HG02571 (cell line): ENCODE measurements around the gene CLDN22.

Experiments
- ATAC-seq: cut with Tn5 transposase; IDR thresholded peaks from one replicate; pipeline ENCODE4 v1.9.1; 2021; ENCODE audit warnings: mild to moderate bottlenecking, moderate library complexity; ENCODE audit not compliant: unreplicated experiment

Gene CLDN22

DNA sequence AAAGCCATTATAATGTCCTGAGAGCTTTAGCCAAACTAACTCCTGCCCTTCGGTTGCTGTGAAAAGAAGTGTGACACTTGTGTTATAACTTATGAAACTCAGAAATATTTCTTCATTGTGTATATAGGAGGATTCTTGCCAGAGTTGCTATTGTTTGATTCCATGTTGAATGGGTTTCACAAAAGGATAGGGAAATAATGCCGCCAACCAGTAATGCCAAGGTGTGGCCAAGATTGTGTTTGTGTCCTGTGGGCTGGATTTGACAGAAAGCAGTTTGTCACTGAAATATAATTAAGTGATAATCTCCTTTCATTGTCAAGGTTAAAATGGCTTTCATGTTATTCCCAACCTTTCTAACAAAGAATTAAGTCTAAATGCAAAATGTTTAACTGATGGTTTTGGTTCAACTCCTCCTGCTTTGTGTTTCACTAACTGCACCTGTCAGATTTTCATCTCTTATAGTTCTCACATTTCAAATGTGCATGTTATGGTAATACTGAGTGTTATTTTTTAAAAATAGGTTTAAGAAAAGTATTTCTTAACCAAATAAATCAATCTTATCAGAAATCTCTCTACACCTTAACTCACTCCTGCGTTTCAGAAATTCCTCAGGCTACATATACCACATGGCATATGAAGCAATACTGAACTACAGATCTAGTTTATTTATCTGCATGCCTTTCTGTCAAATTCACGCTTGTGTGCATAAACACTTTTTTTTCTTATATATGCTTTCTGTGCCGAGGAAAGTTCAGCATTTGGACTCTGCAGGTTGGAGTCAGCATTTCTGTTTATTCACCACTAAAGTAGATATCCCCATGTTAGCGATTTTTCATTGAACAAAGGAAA is at the start of gene CLDN22:
Gene CLDN22, minus strand, starts transcription at position 66 of the 849 bp plus-strand sequence. Its CDS starts 58 bp downstream, at position 8.
- no peak for ATAC-seq

DNA sequence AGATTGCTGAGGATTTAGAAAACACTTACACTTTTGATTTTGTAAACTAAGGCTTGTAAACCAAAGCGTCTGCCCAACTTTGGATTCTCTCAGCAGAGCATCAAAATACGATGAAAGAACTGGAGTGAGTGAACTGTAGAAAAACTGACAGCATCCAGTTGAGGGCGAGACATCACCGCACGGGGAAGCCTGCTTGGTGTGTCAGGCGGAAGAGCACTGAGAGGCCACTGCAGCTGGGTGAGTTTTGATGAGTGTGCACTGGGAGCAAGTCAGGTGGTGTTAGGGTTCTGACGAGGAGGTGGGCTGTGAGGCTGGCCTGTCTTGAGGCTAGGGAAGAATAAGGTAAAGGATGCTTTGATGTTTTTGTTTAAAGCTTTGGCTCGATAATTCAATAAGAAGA is 49.0 kb upstream of the CLDN22 start:
- no peak for ATAC-seq

DNA sequence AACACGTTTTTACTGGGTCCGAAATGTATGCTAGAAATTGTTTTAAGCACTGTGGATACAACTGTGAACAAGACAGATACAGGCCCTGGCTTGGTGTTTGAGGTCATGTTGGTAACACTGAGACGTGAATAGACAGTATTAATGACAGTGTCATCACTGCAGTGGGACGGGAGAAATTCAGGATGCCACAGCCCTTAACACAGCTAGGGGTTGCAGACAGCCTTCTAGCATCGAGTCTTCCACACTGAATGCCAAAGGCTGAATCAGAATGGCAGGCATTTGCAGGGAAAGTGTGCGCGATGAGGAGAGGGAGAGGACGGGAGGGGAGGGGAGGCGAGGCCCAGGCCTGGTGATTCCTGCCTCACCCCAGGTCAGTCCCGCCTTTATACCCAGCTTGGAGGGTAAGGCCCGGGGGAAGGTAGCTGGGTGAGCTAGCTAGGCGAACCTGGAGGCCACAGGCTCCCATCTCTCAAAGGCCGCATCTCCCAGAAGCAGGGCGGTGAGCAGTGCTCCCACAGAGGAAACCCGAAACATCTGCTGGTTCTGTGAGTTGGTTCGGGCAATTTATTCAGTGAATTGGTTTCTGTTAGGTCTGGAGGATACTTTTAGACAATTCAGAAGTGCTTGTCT is 46.2 kb upstream of the CLDN22 start:
- ATAC-seq: no peak

DNA sequence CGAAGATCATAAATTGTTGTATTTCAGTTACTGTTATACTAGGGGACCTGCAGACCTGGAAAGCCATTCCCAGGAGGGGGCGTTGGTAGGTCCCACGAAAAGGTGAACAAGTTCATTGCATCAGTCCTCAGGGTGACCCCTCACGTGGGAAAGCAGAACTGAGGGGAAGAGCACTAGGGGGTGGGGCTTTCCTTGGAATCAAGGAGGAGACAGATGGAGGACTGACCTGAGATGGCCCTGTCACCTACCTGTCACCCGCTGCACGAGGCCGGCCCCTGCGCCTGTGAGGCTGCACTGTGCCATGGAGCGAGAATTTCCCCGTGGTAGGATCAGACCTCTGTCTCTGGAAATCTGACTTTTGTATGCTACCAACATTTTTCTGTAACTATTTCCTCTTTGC is 43.9 kb upstream of the CLDN22 start:
- ATAC-seq: no peak

DNA sequence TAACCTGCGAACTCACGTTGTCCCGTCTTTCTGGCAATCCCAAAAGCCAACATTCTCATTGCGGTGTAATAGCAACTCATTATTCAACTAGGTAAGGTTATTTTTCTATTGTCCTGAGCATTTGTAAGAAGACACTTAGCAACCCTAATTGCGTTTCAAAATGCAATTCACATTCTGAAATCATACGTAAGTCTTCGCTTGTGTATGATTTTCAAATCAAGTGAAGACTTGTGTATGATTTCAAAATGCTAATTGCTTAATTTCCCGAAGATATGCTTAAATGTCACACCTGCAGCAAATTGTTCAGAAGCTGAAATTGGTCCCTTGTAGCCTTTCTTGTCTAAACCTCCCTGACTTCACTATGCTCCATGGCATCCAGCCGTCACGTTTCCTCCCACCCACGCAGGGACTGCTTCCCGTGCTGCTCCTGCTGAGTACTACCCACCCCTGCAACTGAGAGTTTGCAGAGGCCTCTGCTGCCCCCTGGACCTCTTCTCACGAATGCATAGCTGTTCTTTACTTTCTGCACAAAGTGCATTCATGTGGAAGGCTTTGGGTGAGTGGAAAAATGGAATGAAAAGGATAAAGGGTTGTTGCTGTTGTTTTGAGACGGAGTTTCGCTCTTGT is 43.0 kb upstream of the CLDN22 start:
- no peak for ATAC-seq

DNA sequence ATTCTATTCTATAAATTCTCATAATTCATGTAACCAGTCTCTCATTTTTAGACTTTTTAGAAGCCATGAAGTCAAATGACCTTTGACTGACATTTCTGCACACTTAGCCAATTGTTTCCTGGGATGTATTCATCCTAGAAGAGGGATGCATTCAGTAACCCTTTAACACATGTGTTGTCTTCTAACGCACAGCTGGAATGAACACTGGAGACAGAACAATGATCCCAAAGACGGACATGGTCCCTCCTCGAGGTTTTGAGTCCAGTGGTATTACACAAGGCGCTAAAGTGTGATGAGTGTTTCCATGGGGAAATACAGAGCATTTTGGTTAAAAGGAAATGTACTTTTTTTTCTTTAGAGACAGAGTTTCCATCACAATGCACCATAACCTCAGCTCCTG is 42.0 kb upstream of the CLDN22 start:
- no peak for ATAC-seq

DNA sequence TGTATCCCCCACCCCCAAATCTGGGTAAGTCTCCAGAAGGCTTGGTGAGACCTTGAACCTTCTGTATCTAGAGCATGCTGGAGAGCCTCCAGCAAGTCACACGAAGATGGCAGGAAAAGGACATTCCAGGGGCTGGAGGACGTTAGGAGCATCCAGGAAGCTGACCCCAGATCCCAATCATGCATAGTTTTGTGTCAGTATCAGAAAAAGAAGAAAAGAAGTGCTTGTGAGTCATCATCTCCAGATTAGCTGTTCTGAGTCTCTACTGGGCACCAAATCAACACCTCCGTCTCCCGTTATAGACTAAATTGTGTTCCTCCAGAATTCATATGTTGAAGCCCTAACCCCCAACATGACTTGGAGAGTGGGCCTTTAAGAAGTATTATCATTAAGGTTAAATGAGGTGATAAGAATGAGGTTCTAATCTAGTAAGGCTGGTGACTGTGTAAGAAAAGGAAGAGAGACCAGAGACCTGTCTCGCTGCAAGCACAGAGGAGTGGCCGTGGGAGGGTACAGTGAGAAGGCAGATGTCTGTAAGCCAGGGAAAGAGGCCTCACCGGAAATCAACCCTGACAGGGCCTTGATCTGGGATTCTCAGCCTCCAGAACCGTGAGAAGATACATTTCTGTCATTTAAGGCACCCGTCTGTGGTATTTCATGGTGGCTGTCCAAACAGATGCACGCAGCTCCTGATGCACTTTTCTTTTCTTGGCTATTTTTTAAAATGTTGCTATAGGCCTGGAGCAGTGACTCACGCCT is 40.3 kb upstream of the CLDN22 start:
- ATAC-seq: no peak

DNA sequence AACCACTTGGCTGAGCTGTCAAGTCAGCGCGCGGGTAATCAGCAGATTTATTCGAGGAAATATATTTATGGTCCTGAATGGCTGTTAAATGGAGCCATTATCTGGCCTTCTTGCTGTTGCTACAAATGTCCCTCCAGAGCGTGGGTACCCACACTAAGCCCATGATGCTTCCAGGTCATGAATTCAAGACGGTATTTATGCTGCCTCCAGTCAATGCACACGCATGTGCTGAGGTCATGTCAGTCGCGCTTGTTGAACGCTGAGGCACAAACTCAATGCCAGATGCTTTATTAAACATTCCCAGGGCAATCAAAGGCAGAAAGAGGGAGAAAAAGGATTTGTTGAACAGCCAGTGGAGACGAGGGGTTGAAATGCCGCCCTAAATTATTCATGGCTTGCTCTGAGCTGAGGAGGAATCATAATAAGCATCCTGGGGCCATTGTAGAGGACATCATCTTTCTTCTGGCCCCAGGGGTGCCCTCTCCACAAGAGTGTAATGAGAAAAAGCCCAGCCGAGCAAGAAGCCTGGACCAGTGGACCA is 38.2 kb upstream of the CLDN22 start:
- ATAC-seq: no peak

DNA sequence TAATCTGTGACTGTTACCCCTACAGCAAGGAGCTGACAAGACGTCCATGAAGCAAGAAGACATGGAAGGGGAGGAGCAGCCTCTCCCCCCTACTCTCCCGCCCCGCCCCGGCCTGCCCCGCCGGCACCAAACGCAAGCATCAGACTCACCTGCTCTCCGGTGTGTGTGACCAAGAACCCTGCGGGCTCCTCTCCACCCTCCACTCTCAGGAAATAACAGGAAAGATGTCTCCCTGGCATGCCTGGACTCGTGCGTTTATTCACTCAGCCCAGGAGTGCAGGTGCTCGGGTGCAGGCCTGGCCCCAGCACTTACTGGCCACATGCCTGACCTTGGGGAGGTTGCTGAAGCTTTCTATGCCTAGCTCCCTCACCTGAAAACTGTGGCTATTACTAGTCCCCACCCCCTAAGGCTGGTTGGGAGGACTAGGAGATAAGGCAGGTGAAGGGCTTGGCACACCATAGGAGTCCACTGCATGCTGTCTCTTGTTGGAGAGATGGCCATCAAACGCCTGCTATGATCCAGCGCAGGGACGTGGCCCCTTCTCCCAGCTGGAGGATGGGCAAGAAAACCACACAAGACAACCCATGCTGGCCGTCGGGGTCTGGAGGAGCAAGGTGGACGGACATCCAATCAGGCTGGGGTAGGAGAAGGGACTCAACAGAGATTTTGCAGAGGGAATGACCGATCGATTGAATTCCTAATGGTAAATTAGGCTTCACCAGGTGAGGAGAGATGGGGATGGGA is 37.0 kb upstream of the CLDN22 start:
- no peak for ATAC-seq

DNA sequence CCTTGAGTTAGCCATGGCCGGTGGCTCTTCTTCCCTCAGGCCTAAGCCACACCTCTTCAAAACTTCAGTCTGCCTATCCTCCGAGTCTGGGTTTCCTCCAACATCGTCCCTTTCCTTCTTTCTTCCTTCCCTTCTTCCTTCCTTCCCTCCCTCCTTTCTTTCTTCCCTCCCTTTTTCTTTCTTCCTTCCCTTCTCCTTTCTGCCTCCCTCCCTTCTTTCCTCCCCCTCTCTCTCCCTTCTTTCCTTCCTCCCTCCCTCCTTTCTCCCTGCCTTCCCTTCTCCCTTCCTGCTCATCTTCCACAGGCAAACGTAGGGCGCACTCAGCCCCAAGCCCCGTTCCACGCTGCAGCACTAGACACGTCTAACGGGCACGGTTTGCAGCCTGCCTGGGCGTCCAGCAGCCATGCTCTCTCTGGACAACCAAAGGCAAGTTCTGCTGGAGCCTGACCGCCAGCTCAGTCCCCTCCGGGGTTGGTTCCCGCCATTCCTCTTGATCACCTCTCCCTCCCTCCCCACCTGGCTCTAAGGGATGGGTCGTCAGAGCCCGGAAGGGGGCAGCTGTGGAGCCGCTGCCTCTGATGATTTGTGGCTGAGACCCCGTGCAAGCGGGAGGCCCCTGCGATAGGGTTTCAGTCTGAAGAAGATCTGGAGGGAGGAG is 36.2 kb upstream of the CLDN22 start:
- no peak for ATAC-seq

DNA sequence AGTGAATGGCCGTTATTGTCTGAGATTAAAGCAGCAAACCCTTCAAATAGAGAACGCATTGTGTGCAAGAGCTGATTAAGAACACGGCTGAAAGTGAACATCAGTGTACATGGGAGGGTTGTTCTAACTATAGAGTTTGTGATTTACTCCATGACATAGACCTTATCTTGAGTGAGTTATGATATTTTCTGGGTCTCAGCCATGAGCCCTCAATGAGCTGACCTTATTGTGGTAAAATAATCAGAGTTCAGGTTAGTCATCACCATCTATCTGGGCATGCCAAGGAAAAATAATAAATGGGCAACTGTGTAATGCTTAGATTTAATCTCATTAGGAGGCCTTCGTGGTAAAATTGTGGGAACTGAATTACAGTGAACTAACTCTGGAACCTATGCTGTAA is 35.3 kb upstream of the CLDN22 start:
- no peak for ATAC-seq

DNA sequence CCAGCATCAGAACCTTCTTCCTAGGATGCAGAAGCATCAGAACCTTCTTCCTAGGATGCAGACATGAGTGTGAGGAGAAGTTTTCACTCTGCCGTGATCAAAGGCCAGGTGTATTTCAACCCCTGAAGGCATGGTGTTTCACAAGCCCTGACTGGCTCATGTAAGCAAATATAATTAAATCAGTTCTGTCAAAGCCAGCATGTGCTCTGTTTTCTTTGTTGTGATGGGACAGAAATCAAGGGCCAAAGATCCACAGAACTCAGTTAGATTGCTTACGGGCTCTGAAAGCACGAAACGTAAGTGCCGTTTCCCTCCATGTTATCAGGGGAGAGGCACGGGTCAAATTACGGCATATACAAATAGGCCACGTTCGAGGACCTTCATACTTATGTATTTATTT is 34.1 kb upstream of the CLDN22 start:
- no peak for ATAC-seq

DNA sequence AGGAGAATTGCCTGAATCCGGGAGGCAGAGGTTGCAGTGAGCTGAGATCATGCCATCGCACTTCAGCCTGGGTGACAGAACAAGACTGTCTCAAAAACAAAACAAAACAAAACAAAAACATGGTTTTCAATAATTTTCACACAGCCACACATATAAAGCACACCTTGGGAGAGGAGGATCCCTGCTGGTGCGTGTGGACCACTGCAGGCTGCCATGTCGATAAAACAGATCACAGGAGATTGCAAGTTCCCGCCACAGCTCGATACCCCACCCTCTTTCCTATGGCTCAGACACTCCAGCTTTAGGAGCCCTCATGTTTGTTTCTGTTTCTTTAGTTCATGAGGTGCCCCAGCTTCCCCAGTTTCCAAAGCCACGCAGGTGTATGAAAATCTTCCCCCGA is 33.5 kb upstream of the CLDN22 start:
- no peak for ATAC-seq

DNA sequence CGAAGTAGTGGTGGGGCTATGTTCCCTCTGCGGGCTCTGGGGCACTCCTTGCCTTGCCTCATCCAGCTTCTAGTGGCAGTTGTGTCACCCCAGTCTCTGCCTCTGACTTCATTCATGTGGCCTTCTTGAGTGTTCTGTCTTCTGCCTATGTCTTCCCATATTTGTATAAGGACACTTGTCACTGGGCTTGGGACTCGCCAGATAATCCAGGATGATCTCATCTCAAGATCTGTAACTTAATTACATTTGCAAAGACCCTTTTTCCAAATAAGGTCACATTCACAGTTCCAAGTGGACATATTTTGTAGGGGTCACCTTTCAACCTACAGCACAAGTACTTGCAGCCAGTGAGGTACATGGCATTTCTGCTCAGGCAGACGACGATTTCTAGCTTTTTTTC is 32.5 kb upstream of the CLDN22 start:
- no peak for ATAC-seq

DNA sequence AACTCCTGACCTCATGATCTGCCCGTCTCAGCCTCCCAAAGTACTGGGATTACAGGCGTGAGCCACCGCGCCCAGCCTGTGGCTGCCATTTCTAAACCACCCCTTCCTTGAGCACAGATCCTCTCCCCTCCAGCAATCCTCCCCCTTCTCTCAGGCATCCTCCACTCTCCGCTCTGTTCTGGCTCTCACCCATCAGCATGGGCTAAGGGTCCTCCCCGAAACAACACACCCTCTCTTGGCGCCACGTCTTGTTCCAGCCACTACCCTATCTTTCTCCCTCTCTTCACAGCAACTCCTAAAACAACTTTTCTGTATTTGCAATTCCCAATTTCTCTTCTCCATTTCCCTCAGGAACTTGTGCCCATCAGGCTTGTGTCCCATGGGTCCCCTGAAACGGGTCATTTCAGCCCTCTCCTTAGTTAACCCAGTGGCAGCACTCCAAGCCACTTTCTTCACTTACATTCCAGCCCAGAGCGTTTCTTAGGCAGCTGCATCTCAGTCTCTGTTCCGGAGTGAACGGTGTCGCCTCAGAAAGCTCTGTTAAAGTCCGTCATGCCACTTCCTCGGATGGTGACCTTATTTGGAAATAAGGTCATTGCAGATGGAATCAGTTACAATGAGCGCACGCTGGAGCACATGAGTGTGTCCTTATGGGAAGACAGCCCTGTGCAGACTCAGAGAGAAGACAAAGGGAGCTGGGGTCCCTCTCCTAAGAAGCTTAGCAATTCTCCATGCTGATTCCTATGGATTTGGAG is 30.4 kb upstream of the CLDN22 start:
- no peak for ATAC-seq

DNA sequence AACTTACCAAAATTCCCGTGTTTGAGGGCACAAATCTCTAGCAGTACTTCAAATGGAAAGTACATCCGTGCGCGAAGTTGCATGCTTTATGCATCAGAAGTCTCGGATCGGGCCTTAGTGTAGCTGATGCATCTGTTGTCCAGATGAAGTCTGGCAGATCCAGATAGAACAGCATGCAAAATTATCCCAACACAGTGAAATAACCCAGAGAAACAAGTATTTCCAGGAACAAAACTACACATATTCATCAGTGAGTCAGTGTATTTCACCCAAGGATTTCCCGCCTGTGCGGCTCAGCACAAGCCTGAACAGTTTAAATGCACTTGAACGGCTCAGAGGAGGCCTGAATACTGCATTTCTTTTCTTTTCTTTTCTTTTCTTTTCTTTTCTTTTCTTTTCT is 29.6 kb upstream of the CLDN22 start:
- ATAC-seq: no peak

DNA sequence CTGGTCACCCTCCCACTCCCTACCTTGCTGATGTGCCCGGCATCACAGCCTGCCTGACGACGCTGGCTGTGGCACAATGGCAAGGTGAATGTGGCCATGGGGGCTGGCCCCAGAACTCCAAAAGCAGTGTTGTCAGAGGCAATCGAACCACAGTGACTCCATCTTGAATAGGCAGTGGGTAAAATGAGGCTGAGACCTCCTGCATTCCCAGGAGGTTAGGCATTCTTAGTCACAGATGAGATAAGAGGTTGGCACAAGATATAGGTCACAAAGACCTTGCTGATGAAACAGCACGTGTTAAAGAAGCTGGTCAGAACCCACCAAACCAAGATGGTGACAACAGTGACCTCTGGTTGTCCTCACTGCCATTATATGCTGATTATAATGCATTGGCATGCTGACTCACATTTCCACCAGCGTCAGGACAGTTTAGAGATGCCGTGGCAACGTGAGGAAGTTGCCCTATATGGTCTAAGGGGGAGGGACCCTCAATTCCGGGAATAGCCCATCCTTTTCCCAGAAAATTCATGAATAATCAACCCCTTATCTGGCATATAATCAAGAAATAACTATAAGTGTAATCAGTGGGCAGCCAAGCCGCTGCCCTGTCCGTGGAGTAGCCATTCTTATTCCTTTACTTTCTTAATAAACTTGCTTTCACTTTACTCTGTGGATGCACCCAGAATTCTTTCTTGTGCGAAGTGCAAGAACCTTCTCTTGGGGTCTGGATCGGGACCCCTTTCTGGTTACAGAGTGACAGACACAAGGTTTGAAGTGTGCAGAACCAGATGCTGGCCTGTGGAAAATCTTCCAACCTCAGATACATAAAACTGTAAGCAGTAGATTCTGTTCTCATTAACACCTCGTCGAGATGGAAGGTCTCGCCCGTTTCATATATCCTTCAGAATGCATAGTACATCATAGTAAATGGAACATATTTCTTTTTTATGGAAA is 28.9 kb upstream of the CLDN22 start:
- no peak for ATAC-seq

DNA sequence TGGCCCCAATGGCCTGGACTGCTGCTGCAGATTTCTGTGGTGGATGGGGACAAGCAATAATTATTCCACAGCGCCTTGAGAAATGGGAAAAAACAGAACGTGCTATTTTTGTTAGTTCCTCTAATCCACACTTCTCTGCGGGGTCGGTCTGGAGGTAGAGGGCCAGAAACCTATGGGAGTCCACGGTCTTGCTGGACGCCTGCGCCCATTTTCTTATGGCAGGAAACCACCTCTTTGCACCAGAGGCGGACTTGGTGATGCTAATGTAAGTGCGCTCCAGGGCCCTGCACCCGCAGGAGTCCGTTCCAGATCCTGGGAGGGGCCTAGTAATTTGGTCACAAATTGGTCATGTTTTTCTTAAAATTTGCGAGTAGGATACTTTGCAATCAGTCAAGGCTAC is 28.1 kb upstream of the CLDN22 start:
- ATAC-seq: no peak
